IPS DF 19.7 (cell line): ENCODE results near the gene GALM.

Source experiments
- DNase-seq: peaks from one replicate; pipeline ENCODE4 v3.0.0-alpha.2; 2013; ENCODE audit warnings: low read depth, low spot score

Gene GALM

DNA sequence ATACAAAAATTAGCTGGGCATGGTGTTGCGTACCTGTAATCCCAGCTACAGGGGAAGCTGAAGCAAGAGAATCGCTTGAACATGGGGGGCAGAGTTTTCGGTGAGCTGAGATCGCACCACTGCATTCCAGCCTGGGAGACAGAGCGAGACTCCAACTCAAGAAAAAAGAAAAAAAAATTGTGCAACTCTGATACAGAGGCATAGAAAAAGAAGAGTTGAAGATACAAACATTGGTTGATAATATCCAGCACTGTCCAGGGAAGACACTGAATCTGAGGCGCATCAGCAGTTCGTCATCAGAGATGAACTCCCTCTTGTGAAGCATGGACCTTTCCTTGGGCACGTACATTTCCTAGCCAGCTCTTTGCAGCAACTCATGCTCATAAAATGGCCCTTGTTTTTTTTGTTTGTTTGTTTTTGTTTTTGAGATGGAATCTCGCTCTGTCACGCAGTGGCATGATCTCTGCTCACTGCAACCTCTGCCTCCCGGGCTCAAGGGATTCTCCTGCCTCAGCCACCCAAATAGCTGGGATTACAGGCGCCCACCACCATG, 16.7 kb upstream of the GALM start:
- DNase-seq, result no peak

DNA sequence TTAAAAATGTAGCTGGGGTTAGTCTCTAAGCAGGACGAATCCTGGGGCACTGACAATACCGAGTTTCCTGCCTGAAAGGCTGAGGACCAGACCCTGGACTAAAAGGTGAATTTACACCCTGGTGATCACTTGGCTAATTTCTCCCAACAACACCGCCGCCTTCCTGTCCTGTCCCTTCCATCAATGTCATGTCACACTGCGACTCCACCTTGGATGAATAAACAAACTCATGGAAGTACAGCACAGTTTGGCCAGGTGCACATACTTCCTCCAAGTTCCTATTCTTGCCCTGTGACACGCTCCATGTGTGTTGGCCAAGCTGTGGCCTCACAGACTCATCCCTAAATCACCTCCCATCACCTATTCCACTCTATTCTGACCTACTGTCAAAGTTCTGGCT, 15.9 kb upstream of the GALM start:
- DNase-seq, result no peak

DNA sequence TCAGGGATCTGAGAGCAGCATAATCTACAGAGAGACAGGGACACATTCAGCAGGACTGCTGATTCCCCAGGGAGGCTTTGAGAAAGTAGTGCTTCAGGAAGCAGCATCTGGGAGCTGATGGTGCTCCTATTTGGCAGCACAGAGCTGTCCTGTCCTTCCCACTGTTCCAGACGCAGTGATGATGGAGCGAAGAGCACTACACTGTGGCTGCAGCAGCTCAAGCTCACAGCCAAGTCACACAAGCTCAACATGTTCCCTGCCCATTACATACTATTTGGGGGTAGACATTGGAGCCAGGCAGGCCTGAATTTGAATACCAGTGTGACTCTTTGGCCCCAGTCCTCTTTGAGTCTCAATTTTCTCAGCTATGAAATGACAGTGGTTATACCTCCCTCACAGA, 15.2 kb upstream of the GALM start:
- DNase-seq, result no peak

DNA sequence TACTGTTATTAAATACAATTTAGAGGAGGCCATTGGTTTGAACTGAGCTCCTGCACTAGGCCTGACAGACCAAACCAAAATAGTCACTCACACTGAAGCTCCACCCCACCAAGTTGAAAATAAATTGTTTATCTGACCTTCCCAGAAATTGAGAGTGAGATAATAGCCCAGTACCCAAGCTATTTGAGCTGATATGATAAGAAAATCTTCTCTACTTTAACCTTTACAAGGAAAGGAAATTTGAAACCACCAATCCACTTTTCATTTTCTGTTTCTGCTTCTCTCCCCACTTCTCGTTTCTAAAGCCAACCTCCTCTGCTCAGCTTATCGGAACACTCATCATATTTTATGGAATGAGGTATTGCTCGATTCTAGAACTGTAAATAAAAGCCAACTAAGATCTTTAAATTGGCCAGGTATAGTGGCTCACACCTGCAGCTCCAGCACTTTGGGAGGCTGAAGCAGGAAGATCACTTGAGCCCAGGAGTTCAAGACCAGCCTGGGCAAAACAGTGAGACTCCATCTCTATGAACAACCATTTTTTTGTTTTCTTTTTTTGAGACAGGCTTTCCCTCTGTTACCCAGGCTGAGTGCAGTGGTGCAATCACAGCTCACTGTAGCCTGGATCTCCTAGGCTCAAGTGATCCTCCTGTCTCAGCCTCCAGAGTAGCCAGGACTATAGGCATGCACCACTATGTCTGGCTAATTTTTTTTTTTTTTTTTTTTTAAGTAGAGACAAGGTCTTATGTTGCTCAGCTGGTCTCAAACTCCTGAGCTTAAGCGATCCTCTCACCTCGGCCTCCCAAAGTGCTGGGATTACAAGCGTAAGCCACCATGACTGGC, 13.3 kb upstream of the GALM start:
- no peak for DNase-seq

DNA sequence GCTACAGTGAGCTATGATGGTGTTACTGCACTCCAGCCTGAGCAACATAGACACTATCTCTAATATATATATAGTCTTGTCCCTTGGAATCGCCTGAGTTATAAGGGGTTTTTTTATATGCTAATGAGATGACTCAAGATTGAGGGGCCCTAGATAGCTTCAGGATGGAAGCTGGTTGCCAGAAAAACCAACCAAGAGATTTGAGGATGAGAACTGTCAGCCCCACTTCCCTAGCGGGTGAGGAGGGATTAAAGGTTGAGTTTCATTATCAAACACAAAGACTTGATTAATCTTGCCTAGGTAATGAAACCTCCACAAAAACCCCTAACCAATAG, 12.6 kb upstream of the GALM start:
- DNase-seq, result no peak

DNA sequence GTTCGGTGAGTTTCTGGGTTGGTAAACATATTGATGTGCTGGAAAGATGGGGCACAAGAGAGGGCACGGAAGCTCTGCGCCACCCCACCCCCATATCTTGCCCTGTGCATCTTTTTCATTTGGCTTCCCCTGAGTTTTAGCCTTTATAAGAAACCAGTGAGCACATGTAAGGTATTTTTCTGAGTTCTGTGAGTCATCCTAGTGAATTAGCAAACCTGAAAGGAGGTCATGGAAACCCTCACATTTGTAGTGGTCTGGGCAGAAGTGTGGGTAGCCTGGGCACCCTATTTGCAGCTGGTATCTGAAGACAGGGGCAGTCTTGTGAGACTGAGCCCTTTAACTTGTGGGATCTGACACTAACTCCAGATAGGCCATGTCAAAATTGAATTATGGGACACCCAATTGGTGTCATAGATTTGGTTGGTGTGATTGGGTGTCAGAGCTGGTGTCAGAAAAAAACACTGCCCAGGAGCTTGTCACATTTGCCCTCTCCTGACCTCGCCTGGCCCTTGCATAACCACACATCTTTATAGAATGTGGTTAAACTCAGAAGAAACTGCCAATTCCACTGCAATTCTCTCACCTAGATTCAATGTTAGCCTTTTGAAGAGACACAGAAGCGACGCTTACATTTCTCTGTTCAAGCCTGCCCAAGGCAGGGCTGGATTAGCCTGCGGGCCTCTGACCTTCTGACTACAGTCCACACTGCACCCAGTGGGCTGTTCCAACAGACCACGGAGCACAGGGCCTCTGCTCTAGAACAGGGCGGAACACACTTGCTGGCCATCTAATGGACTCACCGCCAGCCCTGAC, 12.0 kb upstream of the GALM start:
- no peak for DNase-seq

DNA sequence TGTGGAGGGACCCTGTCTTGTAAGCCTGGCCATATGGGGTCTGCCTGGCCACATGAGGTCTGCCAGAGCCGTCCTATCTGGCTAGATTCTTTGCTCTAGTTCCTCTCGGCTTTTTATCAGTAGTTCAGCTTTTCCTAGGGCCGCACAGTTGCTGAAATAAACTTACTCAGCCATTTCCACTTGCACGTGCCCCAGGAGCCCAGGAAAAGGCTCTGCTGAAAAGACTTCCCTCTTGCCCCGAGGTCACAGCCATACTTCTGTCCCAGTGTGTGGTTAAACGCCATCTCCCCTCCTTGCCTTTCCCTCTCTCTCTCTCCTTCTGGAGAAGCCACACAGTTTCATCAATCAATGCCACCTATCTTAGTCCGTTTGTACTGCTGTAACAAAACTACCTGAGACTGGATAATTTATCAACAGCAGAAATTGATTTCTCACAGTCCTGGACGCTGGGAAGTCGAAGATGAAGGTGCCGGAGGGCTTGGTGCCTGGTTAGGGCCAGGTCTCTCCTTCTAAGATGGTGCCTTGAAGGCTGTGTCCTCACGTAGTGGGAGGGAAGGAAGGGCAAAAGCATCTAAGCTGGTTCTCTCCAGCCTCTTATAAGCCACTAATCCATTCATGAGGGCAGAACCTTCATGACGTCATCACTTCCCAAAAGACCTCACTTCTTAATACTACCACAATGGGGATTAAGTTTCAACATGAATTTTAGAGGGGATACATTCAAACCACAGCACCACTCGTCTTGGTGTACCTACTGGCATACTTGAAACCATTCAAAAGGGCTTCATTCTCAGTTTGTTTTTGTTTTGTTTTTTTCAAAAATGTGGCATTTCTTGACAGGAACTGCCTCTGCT, 11.2 kb upstream of the GALM start:
- DNase-seq, result no peak

DNA sequence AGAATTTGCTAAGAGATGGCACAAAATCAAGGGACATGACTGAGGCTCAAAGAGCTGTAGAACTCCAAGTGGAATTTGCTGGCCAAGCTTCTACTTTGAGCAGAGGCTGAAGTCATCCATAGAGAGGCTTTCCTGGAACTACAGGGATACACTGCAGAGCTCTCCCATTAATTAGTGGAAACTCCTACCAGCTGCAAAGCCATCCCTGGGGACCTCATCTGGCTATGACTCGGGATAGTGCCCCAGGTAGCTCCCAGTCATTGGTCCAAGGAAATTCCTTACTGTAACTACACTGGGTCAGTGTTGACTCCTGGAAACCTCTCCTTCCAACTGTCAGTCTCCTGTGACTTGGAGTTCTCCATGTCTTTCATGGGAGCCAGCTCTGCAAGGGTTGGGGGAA, 10.5 kb upstream of the GALM start:
- no peak for DNase-seq

DNA sequence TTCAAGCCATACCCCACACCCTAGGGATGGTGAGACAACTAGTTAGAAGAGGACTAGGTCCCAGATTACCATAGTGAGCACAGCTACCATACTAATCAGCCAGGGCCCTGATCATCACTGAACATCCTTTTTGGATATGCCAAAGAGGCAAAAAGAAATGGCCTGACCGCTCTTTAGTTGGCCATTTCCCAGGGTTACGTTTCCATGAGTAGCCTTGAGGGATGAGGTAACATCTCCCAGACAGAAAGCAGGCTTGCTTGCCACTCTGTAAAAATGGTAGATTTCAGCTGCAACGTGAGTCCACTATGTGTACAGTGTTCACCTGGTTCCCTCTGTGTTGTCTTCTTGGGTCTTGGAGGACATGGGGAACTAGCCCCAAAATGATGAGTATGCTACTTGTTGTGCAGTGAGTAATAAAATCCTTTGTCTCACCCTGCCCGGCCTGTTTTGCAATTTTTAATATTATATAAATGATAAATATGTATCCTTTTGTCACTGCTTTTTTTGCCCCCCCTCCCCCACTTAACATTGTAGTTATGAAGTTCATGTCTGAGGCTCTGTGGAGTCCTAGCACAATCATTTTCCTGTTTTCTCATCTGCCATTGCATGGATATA, 8.9 kb upstream of the GALM start:
- no peak for DNase-seq

DNA sequence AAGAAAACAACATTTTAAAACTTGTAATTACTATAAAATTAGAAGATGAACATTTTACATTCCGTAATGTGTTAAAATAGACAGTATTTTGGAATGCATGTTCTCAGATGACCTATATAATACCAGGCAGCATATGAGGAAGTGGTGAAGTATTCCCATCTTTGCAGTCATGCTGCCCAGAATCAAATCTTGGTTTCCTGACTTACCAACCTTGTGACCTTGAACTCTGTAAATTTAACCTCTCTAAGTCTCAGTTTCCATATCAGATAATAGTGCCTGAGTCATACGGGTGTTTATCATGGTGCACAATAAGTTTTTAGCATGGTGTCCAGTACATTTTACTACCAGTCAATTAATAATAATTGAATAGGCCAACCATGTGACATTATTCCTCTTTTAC, 7.3 kb upstream of the GALM start:
- no peak for DNase-seq

DNA sequence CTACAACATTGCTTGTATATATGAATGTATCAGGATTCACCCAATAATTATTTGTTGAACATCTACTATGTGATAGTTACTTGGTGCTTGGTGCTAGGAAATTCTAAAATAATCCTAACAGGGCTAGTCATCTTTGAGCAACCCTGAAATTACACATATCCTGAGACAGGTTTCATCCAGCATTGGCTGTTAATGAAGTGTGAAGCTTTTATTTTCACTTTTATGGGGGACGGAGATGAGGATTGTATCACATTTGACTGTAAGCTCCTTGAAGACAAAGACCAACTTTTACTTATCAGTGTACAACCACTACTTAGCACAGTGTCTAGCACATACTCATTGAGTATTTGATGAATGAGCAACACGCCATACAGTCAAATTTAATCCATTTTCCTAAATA, 6.8 kb upstream of the GALM start:
- no peak for DNase-seq

DNA sequence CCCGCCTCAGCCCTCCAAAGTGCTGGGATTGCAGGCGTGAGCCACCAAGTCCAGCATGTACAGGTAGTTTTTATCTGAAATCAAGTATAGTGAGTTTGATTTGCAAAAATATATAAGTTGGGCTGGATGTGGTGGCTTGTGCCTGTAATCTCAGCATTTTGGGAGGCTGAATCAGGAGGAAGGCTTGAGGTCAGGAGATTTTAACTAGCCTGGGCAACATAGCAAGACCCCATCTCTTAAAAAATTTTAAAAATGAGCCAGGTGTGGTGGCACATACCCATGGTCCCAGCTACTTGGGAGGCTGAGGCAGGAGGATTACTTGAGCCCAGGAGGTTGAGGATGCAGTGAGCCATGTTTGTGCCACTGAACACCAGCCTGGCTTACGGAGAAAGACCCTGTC, 5.6 kb upstream of the GALM start:
- DNase-seq, result no peak

DNA sequence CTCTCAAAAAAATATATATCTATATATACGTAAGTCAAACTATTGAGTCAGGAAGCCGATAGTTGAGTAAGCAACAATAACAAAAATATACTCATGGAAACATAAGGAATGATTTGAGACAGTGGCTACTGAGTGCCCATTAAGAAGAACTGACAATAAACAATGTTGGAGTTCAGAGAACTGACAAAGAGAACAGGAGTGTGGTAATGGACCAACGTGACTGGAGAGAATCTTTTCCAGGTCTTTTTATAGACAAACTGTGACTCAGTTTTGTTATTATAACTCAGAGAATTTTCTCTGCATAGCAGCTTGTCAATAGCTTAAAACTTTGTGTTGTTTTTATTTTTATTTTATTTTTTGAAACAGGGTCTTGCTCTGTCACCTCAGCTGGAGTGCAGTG, 4.6 kb upstream of the GALM start:
- no peak for DNase-seq

DNA sequence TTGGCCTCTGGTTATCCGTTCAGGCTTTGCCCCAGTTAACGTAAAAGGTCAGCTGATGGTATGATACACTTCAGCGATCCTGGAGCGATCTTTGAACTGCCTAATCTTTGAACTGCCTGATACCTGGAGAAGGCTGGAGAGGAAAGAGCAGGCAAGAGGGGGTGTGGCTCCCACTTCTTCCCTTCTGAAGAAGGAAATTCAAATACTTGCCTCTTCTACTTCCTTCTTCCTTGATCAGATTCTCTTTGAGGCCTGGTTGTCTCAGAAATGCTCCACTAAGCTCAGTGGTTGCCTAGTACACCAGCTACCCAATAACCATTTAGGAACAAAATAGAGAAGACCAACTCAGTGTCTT, 619 bp downstream of the GALM start:
- DNase-seq, result no peak

DNA sequence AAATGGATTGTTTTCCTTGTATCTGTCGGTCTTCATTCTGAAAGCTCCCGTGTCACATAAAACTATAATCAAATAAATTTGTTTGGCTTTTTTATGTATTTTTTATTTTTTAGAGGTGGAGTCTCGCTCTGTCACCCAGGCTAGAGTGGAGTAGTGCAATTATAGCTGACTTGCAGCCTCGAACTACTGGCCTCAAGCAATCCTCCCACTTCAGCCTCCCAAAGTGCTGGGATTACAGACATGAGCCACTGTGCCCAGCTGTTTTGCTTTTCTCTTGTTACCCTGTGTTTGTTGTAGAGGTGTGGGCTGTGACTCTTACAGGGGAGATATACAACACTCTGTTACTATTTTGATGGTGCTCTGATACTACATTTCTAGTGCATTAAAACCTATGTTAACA, 2.2 kb downstream of the GALM start:
- no peak for DNase-seq

DNA sequence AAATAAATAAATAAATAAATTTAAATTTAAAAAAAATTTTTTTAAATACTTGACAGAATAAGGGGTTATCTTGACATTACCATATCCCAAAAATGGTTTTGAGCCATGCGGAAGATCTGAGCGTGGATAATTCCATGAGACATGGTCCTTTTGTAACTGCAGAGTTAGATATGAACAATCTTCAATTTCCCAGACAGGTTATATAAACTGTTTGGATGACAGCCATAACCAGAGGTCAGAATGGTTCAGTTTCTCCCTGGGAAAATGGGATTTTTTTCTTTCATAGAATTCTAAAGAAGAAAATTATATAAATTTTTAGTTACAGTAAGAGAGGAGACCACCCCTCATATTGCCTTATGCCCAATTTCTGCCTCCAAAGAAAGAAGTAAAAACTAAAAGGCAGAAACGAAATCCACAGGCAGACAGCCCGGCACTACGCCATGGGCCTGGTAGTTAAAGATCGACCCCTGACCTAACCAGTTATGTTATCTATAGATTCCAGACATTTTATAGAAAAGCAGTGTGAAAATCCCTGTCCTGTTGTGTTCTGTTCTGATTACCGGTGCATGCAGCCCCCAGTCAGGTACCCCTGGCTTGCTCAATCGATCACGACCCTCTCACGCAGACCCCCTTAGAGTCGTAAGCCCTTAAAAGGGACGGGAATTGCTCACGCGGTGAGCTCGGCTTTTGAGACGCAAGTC, 3.0 kb downstream of the GALM start:
- DNase-seq, result no peak

DNA sequence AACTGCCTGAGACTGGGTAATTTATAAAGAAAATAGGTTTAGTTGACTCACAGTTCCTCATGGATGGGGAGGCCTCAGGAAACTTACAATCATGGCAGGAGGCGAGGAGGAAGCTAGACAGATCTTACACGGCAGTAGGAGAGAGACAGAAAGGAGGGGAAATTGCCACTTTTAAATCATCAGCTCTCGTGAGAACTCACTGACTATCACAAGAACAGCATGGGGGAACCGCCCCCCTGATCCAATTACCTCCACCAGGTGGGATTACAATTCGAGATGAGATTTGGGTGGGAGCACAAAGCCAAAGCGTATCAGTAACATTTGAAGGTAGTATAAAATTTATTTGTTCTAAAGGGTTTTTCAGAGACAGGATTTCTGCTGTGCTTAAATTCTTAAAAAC, 5.4 kb downstream of the GALM start:
- no peak for DNase-seq

DNA sequence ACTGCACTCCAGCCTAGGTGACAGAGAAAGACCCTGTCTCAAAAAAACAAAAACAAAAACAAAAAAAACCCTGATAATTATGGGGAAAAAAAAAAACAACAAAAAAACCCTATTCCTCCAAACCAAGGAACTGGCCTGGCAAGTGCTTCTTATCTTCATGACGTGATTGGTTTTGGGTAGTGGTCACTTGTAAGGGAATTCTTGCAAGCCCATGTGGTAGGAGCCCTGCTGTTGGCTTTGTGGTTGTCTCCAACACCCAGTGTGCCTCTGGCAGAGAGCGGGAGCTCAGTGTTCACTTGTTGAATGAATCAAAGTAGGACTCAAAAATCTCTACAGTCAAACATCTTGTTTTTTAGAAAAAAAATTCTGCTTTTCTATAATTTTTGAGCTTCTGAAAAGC, 6.0 kb downstream of the GALM start:
- no peak for DNase-seq

DNA sequence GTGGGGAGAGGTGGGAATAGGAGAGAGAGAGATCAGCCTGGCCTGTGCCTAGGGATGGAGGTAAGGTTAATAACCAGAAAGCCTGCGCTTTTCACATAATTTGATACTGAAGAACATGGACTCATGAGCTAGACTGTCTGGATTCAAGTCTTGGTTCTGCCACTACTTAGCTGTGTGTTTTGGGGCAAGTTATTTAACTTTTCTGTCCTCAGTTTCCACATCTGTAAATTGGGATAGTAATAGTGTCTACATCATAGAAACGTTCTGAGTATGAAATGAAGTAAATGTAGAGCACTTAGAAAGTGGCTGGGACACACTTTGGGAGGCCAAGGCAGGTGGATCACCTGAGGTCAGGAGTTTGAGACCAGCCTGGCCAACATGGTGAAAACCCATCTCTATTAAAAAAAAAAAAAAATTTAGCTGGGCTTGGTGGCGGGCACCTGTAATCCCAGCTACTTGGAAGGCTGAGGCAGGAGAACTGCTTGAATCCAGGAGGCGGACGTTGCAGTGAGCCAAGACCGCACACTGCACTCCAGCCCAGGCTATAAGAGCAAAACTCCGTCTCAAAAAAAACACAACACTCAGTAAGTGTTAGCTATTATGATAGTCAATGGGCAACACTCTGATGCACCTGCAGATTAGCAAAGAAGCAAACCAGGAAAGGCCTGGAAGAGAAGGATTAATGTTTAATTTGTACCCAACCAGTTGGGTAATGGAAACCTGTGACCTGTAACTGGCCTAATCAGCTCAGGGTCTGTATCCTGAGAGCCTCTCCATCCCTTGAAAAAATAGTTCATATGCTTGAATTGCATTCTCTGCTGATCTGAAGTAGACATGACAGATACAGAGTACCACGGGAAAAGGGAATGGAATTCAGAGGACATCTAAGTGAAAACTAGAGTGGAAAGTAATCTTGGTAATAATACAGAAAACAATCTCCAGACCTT, 6.8 kb downstream of the GALM start:
- no peak for DNase-seq

DNA sequence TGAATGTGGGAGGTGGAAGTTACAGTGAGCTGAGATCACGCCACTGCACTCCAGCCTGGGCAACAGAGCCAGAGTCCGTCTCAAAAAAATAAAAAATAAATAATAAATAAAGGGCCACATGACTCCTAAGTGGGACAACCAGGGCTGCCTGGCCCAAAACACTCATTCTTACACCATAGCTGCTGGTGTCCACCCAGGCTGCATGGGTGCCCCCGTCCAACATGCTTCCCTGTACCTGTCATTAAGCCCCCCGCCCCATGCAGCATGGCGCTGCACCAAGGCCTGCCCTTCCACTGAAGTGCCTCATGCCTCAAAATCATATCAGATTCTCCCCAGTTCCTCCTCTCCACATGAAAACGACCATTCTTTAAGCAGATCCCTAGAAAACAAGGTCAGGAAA, 10.8 kb downstream of the GALM start:
- DNase-seq, result no peak
